GM21447 (cell line): ENCODE measurements around the gene LGALS1.

Experiments
- ATAC-seq: cut with Tn5 transposase; IDR thresholded peaks from one replicate; pipeline ENCODE4 v1.9.1; 2021; ENCODE audit not compliant: unreplicated experiment

The LGALS1 gene

GRCh38 chr22:37661160-37661924 lies 14.1 kb upstream of the LGALS1 start:
- no peak for ATAC-seq

GRCh38 chr22:37662039-37662438 lies 13.4 kb upstream of the LGALS1 start:
- ATAC-seq: no peak

GRCh38 chr22:37663521-37664140 lies 11.8 kb upstream of the LGALS1 start:
- ATAC-seq: no peak

- ATAC-seq: no peak
Measured at GRCh38 chr22:37664249-37665101, 11.0 kb upstream of the LGALS1 start.

- no peak for ATAC-seq
Measured at GRCh38 chr22:37665487-37665886, 9.9 kb upstream of the LGALS1 start.

- no peak for ATAC-seq
Measured at GRCh38 chr22:37669586-37669985, 5.8 kb upstream of the LGALS1 start.

- no peak for ATAC-seq
Measured at GRCh38 chr22:37672206-37672919, 3.1 kb upstream of the LGALS1 start.

- ATAC-seq: no peak
Measured at GRCh38 chr22:37672920-37673455, 2.4 kb upstream of the LGALS1 start.

- no peak for ATAC-seq
Measured at GRCh38 chr22:37674248-37674647, 1.2 kb upstream of the LGALS1 start.

GRCh38 chr22:37675930-37676735 lies 697 bp downstream of the LGALS1 start:
- ATAC-seq: no peak

- ATAC-seq: peak; percentile 51
Measured at GRCh38 chr22:37676736-37677492, 1.5 kb downstream of the LGALS1 start.

- ATAC-seq: peak; percentile 5
Measured at GRCh38 chr22:37677493-37677974, 2.1 kb downstream of the LGALS1 start.

- no peak for ATAC-seq
Measured at GRCh38 chr22:37678372-37678771, 2.9 kb downstream of the LGALS1 start.

- no peak for ATAC-seq
Measured at GRCh38 chr22:37679670-37680069, 4.2 kb downstream of the LGALS1 start.

GRCh38 chr22:37680191-37680851 lies 4.9 kb downstream of the LGALS1 start:
- ATAC-seq: no peak

GRCh38 chr22:37681001-37681424 lies 5.6 kb downstream of the LGALS1 start:
- no peak for ATAC-seq

GRCh38 chr22:37681556-37682049 lies 6.2 kb downstream of the LGALS1 start:
- no peak for ATAC-seq
